HG03521 (cell line): Measurements from ENCODE around the gene MDH2.
A peak's percentile ranks its signal among the peaks of the same experiment; 100 is the strongest.
"Not testable (repeated sequence)": the region's sequence is repeated elsewhere in the genome, so short reads cannot be mapped to it uniquely, and the experiment has no call there.

Source experiments
- ATAC-seq: cut with Tn5 transposase; IDR thresholded peaks from one replicate; pipeline ENCODE4 v1.9.1; 2021; ENCODE audit warnings: mild to moderate bottlenecking, moderate library complexity; ENCODE audit not compliant: unreplicated experiment

The MDH2 gene, protein sequence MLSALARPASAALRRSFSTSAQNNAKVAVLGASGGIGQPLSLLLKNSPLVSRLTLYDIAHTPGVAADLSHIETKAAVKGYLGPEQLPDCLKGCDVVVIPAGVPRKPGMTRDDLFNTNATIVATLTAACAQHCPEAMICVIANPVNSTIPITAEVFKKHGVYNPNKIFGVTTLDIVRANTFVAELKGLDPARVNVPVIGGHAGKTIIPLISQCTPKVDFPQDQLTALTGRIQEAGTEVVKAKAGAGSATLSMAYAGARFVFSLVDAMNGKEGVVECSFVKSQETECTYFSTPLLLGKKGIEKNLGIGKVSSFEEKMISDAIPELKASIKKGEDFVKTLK

DNA sequence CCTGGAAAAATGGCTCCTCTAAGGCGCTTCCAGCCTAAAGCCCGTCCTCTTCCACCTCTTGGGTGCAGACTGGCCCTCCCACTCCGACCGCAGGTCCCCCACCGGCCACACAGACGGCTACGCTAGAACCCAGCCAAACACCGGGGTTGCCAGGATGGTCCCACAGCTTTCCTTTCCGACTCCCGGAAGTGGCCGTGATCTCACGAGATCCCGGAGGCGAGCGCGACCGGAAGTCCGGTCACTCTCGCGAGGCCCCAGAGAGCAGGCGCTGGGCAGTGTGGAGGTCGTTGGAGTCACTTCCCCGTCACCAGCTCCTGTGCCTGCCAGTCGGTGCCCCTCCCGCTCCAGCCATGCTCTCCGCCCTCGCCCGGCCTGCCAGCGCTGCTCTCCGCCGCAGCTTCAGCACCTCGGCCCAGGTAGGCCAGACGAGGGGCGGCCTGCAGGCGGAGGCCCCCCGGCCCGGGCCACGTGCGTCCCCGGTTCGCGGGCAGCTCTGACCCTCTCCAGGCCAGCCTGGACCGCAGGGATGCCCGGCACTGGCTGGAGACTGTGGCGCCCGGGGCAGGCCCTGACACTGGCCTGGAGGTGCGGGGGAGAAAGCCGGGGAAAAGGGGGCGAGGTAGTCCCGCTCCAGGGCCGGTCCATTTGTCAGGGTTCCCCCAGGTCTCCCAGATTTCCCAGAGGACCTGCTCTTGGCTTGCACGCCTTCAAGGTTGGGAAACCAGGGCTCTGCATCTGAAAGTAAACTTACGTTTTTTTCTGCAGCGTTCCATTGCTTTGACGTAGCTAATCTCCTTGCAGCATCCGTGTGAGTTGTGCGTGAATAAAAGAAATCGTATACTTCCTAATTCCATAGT is at the start of gene MDH2, which contains the start of gene STYXL1:
Gene MDH2 (plus strand): TSS at position 296 of the 857 bp plus-strand sequence. CDS start 55 bp downstream, at position 351.
Gene STYXL1 (minus strand): TSS at position 190 of the 857 bp plus-strand sequence. CDS start 17,477 bp downstream, outside the sequence.
- ATAC-seq = peak; percentile 95

DNA sequence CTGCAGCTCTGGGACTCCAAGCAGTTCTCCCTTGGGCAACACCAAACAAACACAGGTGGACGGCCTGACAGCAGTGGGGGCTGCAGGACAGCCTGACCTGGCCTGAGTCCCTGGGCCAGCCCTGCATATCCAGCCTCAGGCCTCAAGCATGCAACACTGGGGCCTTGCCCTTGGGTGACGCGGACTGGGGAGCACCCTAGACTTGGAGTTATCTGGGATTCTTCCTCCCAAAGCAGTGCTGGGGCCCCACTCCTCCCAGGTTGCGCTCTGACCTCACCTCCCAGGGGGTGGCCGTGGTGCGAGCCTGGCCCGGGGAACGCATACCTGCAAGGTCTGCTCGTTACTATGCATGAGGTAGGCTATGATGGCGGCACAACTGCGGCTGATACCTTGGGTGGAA is 47.3 kb upstream of the MDH2 start:
- ATAC-seq = no peak

DNA sequence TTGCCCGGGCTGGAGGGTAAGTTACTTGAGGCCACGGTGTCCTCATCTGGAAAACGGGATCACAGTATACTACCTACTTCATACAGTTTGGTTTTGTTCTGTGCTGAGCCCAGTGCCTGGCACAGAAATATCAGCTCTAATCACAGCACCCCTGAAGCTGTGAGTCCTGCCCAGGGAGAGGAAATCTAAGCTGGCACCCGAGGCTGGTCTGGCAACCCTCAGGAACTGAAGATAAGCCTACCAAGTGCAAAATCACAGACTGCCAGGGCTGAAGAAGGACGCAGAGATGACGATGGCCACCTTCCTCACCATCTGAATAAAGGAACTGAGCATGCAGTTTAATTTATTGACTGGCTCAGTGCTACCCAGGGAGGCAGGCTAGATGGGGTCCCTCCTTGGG is 45.8 kb upstream of the MDH2 start:
- no peak for ATAC-seq

DNA sequence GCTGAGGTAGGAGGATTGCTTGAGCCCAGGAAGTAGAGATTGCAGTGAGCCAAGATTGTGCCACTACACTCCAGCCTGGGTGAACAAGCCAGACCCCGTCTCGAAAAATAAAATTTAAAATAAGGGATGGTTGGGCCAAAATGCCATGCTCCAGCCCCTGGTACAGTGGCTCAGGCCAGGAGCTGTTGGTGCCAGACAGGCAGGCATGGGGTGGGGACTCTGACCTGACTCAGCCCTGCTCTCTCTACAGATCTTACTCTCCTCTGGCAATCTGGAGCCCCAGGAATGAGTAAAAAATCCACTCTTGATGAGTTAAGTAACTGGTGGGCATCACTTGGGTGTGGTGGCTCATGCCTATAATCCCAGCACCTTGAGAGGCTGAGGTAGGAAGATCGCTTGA is 45.1 kb upstream of the MDH2 start:
- no peak for ATAC-seq

DNA sequence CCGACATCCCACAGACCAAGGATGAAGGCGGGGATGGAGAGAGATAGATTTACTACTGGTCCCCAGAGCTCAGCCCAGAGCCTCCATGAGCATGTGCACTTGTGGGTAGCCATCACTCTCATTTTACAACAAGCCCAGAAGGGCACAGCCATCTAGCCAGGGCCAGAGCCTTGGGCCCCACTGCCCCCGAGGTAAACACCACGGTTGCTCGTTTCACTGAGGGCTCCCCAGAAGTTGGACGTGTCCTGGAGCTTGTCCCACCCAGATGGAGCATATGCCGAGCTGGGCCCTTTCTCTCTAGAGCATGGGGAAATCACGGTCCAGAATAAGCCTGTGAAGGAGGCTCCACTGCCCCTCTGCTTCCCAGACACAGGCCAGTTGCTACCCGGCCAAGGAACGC is 44.6 kb upstream of the MDH2 start:
- ATAC-seq = no peak

DNA sequence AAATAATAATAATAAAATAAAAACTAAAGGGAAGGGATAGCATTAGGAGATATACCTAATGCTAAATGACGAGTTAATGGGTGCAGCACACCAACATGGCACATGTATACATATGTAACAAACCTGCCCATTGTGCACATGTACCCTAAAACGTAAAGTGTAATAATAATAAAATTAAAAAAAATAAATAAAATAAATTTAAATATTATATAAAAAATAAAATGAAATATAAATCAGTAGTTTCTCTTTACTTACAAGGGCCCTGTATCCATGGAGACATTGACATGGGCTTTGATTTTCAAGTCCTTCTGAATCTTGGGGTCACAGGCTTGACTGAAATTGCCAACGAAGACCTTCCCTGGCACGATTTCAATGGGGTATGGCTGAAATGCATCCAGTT is 42.9 kb upstream of the MDH2 start:
- not testable (repeated sequence) for ATAC-seq

DNA sequence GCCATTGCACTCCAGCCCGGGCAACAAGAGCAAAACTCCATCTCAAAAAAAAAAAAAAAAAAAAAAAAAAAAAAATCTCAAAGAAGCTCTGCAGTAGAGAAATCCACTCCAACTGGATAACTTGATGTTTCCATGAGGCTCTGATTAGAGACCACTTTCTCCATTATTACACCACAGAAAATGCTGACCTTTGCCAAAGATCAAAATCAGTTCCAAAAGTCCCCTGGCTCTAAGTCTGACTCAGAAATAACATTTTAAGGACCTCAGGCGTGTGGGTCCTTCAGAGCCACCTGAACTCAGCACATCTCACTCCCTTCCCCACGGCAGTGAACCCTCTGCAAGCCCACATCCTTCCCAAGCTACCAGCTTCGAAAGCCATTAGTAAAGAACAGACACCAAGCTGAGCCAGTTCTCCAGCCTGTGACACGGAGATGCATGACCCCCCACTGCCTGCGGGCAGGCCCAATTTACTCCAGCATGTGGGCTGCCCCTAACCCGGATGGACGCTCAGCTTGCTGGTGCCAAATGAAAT is 39.7 kb upstream of the MDH2 start:
- no peak for ATAC-seq

DNA sequence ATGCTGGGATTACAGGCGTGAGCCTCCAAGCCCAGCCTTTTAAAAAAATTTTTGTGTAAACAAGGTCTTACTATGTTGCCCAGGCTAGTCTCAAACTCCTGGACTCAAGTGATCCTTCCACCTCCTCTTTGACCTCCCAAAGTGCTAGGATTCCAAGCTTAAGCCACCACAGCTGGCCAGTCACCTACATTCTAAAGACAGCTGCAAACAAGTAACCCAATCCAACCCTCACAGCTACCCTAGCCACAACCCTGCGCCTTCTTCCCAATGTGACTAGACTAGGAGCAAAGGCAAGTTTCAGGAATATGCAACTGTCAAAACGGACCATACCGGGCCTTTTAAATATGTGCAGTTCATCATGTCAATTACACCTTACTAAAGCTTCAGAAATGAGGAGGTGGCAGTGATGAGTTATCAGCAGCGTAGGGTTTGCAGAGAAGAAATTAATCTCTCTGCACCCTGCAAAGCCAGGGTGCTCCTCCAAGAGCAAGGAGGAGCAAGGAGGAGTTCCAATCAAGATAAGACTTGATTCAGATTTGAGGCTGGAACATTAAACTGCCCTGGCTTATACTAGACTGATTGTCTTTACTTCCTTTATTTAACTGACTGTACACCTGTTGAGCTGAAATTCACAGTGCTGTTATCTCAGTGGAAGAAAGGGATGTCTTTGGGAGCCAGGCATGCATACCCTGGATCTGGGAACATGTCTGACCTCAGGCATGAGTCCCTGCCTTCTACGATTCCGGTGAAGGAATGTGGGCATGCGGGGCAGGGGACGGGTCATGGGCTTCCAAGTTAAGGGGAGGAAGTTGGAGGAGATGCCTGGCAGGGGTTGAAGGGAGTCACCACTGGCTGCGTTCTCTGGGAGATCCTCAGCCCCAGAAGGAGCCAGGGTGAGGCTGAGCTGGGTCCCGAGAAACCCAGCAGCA is 38.0 kb upstream of the MDH2 start:
- ATAC-seq = no peak

DNA sequence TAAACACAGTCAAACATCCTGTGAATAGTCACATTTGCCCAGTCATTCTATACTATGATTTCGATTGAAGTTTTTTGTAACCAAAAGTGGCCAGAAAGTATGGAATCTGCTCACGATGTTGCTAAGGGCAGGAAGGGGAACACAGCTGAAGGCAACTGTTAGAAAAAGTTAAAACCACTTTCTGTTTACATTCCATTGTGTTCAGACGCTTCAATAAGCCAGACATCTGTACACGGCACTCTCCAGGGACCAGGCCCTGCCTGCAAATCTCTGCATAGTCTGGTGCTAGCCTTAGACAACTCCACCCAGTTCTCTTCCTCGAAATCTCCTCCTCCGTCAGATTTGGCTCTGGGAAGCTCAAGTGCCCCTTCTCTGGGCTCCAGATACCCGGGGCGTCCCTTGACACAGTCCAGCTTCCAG is 36.5 kb upstream of the MDH2 start:
- ATAC-seq = no peak

DNA sequence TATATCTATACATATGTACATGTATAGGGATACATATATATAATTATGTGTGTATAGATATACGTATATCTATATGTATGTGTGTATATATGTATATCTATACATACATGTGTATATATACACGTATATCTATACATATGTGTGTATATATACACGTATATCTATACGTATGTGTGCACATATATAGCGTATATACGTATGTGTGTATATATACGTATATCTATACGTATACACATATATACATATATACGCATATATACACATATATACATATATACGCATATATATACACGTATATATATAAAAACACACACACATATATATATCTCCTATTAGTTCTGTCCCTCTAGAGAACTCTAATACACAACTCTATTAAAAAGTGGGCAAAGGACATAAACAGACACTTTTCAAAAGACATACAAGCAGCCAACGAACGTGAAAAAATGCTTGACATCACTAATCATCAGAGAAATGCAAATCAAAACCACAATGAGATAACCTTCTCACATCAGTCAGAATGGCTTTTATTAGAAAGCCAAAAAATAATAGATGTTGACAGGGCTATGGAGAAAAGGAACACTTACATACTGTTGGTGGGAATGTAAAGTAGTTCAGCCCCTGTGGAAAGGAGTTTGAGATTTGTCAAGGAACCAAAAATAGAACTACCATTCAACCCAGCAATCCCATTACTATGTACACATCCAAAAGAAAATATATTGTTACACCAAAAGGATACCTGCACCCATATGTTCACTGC is 31.5 kb upstream of the MDH2 start:
- no peak for ATAC-seq

DNA sequence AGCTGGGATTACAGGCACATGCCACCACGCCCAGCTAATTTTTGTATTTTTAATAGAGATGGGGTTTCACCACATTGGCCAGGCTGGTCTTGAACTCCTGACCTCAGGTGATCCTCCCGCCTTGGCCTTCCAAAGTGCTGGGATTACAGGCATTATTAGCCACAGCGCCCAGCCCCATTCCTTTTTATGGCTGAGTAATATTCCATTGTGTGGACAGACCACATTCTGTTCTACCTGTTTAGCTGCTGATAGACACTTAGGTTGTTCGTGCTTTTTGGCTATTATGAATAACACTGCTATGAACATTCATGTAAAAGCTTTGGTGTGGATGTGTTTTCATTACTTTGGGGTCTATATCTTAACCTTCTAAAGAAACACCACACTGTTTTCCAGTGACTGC is 29.4 kb upstream of the MDH2 start:
- ATAC-seq = not testable (repeated sequence)

DNA sequence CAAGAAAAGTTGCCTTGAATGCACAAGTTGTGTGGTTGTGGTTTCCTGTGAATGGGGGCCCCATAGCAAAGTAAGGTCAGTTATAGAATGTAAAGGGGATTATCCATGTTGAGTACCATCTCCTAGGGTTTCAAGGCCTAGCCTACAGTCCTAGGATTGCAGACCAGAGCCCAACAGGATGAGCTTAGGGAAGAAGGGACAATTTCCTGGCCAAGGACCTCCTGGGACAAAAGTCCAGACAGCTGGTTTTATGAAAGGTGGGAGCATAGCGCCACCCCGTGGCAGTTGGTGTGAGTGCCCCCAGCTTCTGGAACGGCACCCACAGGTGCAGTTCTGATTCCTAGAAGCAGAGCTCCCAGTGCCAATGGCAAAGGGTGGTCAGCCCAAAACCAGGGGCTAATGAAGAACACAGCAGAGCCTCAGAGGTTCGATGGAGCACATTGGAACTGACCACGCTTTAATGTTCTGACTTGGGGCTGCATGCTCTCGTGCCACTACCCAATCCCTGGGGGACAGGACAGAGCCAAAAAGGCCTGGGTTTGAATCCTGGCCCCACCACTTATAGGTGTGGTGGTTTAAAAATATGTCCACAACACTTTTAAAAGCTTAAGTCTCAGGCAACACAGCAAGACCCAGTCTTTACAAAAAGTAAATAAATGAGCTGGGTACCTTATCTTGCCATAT is 27.7 kb upstream of the MDH2 start:
- ATAC-seq = no peak

DNA sequence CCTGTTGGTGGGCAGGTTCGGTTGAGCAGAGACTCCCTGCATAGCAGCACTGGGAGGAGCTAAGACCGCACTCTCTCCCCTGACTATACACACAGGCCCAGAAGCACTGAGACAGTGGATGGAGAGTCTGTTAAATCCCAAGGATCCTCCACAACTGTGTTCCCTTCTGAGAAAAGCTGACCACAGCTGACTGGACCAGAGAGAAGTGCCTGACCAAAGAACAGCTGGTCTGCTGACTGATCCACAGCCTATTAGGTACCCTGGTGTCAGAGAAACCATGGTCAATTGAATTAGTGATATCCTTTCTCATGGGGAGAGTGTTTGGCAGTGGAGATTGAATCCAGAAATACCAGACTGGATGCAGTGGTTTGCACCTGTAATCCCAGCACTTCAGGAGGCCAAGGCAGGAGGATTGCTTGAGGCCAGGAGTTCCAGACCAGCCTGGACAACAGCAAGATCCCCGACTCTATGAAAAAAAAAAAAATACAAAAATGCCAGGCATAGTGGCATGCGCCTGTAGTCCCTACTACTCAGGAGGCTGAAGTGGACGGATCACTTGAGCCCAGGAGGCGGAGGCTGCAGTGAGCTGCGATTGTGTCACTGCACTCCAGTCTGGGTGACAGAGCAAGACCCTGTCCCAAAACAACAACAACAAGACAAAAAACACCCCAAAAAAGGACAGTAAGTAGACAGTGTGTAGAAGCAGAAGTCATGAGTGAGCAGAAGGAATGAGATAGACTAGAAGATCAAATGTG is 25.7 kb upstream of the MDH2 start:
- no peak for ATAC-seq

DNA sequence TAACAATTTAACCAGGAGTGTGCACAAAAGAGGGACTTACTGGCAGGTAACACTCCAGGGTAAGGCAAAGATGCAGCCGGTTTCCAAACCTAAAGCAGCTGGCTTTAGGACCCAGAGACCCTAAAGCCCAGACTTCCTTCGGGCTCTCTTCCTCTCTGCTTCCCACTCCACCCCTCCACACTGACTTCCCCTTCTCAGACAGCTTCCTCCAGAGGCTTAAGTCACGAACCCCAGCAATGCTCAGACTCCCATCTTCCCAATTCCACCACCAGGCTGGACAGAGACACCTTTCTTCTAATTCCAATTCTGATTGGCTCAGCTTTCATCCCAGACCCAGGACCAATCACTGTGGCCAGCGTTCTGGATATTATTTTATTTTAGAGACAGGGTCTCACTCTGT is 24.9 kb upstream of the MDH2 start:
- ATAC-seq = no peak

DNA sequence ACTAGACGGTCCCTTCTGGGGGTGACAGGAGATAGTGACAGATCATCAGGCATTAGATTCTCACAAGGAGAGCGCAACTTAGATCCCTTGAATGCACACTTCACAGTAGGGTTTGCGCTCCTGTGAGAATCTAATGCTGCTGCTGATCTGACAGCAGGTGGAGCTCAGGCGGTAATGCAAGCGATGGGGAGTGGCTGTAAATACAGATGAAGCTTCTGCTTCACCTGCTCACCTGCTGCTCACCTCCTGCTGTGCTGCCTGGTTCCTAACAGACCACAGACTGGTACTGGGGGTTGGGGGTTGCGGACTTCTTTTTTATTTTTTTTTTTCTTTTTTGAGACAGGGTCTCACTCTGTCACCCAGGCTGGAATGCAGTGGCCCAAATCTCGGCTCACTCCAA is 18.2 kb upstream of the MDH2 start:
- not testable (repeated sequence) for ATAC-seq

DNA sequence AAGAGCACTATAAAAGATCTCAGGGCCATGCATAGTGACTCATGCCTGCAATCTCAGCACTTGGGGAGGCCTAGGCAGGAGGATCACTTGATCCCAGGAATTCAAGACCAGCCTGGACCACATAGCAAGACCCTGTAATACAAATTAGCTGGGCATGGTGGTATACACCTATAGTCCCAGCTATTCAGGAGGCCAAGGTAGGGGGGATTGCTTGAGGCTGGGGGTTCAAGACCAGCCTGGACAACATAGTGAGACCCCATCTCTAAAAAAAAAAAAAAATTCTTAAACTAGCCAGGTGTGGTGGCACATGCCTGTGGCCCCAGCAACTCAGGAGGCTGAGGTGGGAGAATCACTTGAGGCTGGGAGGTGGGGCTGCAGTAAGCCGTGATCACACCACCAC is 15.9 kb upstream of the MDH2 start:
- no peak for ATAC-seq

DNA sequence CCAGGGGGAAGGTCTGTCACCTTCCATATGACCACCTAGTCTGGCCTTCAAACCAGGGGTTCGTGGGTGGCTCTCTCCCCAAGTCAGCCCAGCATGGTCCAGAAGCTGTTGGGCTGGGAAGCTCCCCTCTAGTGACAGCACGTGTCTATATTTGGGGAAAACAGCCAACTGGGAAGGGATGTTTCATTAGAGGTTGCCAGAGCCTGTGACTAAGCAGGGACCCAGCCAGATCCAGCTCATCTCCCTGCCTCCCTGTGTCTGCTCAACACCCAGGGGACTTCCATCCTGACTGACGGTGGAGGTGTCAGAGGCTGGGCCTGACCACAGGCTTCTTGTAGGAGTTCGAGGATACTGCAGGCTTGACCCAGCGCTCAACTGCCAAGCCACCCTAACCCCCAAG is 10.6 kb upstream of the MDH2 start:
- no peak for ATAC-seq

DNA sequence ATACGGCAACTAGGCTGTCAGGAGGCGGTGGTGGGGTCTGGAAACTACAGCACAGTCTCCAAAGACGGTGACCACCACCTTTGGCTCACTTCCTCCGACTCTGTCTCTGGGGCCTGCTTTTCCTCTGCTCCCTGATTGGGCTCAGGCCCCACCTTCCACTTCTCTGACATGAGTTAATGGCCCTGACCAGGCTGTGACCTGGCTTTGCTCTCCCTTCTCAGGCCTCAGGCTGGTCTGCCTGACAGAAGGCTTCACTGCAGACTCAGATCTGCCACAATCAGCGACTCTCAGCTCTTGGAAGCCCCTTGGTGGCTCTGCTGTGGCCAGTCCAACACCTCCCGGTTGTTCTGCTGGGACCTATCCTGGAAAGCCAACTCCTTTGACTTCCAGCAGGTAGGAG is 7.8 kb upstream of the MDH2 start:
- ATAC-seq = no peak
